HepG2 (cell line): ENCODE measurements around the gene PPIL6. TPM values are rescaled to one million over a fixed set of nuclear protein-coding genes. Genes with fewer than 3 reads are reported as not detected.

ENCODE experiments used
- ATAC-seq: fragments of 200-7000 bp; cut with Tn5 transposase; 3 replicates; pipeline ENCODE4 v1.9.1; 2020; ENCODE audit warnings: mild to moderate bottlenecking, moderate library complexity
- BruUV-seq: library from RNA; stranded (reverse); fragments of 400-500 nt; replicated peaks from 2 replicates; lab custom pipeline; 2021; lab: Mats Ljungman, UMichigan
- CTCF ChIA-PET: fragments of 300-600 bp; formaldehyde crosslinking; extraction: SDS; loops from one replicate; lab custom pipeline; 2021; ENCODE audit warnings: low total read pairs, inconsistent platforms, low intra/inter-chr PET ratio; lab: Yijun Ruan, JAX
- POLR2A ChIA-PET: fragments of 350-600 bp; sonication (Branson Sonifier 250); formaldehyde crosslinking; loops from one replicate; lab custom pipeline; 2020; ENCODE audit warnings: antibody characterized with exemption, inconsistent platforms; lab: Yijun Ruan, JAX
- DNase-seq: peaks from one replicate; pipeline ENCODE4 v3.0.0-alpha.2; 2015; ENCODE audit warnings: low spot score
- FAIRE-seq: peaks from 3 replicates; lab custom pipeline; 2011; peaks lifted over from hg19 to GRCh38; lab: Jason Lieb, UNC
- H2AFZ ChIP-seq: one replicate; pipeline ENCODE4 v1.6.1; 2011; ENCODE audit warnings: low read length, inconsistent platforms
- H3K27ac ChIP-seq: fragments of 300-600 bp; 3 replicates; pipeline ENCODE4 v1.8.0; 2011; ENCODE audit warnings: mixed run types, mild to moderate bottlenecking, mixed read lengths, low read length, inconsistent platforms; ENCODE audit not compliant: insufficient read depth; ENCODE audit errors: extremely low read length
- H3K27me3 ChIP-seq, 2 experiments: fragments of 200-600 bp in 1 of 2; 2 replicates in 1 of 2; 3 replicates in 1 of 2; pipeline versions ENCODE4 v1.6.0 to v1.8.0; 2011; ENCODE audit warnings: low read length in 2 of 2, mild to moderate bottlenecking in 2 of 2, moderate library complexity in 2 of 2, inconsistent platforms in 1 of 2; ENCODE audit not compliant: insufficient read depth in 2 of 2, control insufficient read depth in 1 of 2
- H3K36me3 ChIP-seq, 2 experiments: fragments of 200-600 bp in 1 of 2; replicated peaks in 1 of 2; 2 replicates in 1 of 2; 3 replicates in 1 of 2; pipeline versions ENCODE4 v1.5.1 to v1.8.0; 2011; ENCODE audit warnings: low read length in 2 of 2, inconsistent platforms in 1 of 2; ENCODE audit not compliant: insufficient read depth in 2 of 2, control insufficient read depth in 1 of 2
- H3K4me1 ChIP-seq: 2 replicates; pipeline ENCODE4 v1.5.1; 2012; ENCODE audit warnings: low read length, inconsistent platforms; ENCODE audit not compliant: insufficient read depth
- H3K4me2 ChIP-seq: 2 replicates; pipeline ENCODE4 v1.6.0; 2011; ENCODE audit warnings: low read depth, low read length, inconsistent platforms
- H3K4me3 ChIP-seq, 3 experiments: fragments of 200-600 bp in 1 of 3; sonication (generic), shearing (Covaris generic) in 1 of 3; replicated peaks in 1 of 3; 2 replicates each; pipeline ENCODE4 v1.5.1; 2011 to 2016; ENCODE audit warnings: low read length in 3 of 3, inconsistent platforms in 2 of 3, low read depth in 2 of 3, mild to moderate bottlenecking in 2 of 3, control low read depth in 1 of 3, mixed read lengths in 1 of 3; ENCODE audit not compliant: insufficient read depth in 1 of 3
- H3K79me2 ChIP-seq: one replicate; pipeline ENCODE4 v1.6.1; 2011; ENCODE audit warnings: low read length, inconsistent platforms; ENCODE audit not compliant: insufficient read depth
- H3K9ac ChIP-seq: 2 replicates; pipeline ENCODE4 v1.6.0; 2011; ENCODE audit warnings: mild to moderate bottlenecking, low read depth, low read length, inconsistent platforms; ENCODE audit not compliant: insufficient read depth
- H3K9me3 ChIP-seq: 2 replicates; pipeline ENCODE4 v1.5.1; 2012; ENCODE audit warnings: mild to moderate bottlenecking, low read length
- H4K20me1 ChIP-seq: 2 replicates; pipeline ENCODE4 v1.6.0; 2011; ENCODE audit warnings: inconsistent platforms, mild to moderate bottlenecking, low read length, moderate library complexity; ENCODE audit not compliant: insufficient read depth
- ATM ChIP-seq: fragments of 450-650 bp; IDR thresholded peaks from 2 replicates; pipeline ENCODE4 v1.7.1; 2017; ENCODE audit warnings: mild to moderate bottlenecking, borderline replicate concordance
- CBX1 ChIP-seq: IDR thresholded peaks from one replicate; pipeline ENCODE4 v1.6.1; 2016; ENCODE audit warnings: antibody characterized with exemption, low read depth
- CENPX ChIP-seq: sonication (generic); formaldehyde crosslinking; IDR thresholded peaks from 2 replicates; pipeline ENCODE4 v1.9.0; 2021; ENCODE audit warnings: mild to moderate bottlenecking, missing genetic modification reagents, moderate library complexity
- MYNN ChIP-seq: sonication (generic); formaldehyde crosslinking; IDR thresholded peaks from 2 replicates; pipeline ENCODE4 v1.4.0; 2020; ENCODE audit warnings: mild to moderate bottlenecking, low read depth, missing genetic modification reagents
- RNF2 ChIP-seq: fragments of 450-650 bp; conservative IDR thresholded peaks from 2 replicates; pipeline ENCODE4 v1.6.1; 2016; ENCODE audit warnings: low read depth
- SIX1 ChIP-seq: sonication (generic); formaldehyde crosslinking; IDR thresholded peaks from 2 replicates; pipeline ENCODE4 v1.4.0; 2020; ENCODE audit warnings: missing genetic modification reagents, borderline replicate concordance
- TAF1 ChIP-seq: sonication (generic); formaldehyde crosslinking; IDR thresholded peaks from 2 replicates; pipeline ENCODE4 v1.4.0; 2020; ENCODE audit warnings: missing genetic modification reagents
- ZFP82 ChIP-seq: sonication (generic); formaldehyde crosslinking; IDR thresholded peaks from 2 replicates; pipeline ENCODE4 v1.5.1; 2020; ENCODE audit warnings: mild to moderate bottlenecking, missing genetic modification reagents, borderline replicate concordance
- ZNF292 ChIP-seq: sonication (generic); formaldehyde crosslinking; IDR thresholded peaks from 2 replicates; pipeline ENCODE4 v1.8.1; 2022; ENCODE audit warnings: mild to moderate bottlenecking, low read depth, missing genetic modification reagents, borderline replicate concordance
- WGBS: methylation state at CpG from one replicate; pipeline ENCODE4 v1.1.6; 2017; ENCODE audit warnings: low lambda C conversion rate; 5-methylcytosine and 5-hydroxymethylcytosine counted together
- in situ Hi-C: cut with HindIII; loops from 2 replicates; pipeline ENCODE4 v1.10.0; 2017; ENCODE audit warnings: low pct_unique_long_range_greater_than_20kb; ENCODE audit not compliant: extremely low pct_ligation_motif_present
- intact Hi-C: fragments of 100-400 bp; cut with micrococcal nuclease; formaldehyde crosslinking; loops from one replicate; pipeline ENCODE4 v1.10.0; 2022; ENCODE audit not compliant: unreplicated experiment
- polyA plus RNA-seq, 8 experiments: library from polyadenylated mRNA; depleted of rRNA in 3 of 8; stranded (reverse) in 7 of 8; unstranded in 1 of 8; fragments of >200 nt; fragmentation: Illumina TruSeq in 4 of 8; extraction: Trizol in 4 of 8; gene quantifications; 2 replicates each; pipeline versions ENCODE4 v1.2.1 to v1.2.3, GENCODE V29; 2011 to 2016; ENCODE audit warnings: low read depth in 4 of 8, missing spikeins in 1 of 8, mixed read lengths in 1 of 8; ENCODE audit not compliant: insufficient read depth in 1 of 8
- total RNA-seq, 5 experiments: library from RNA; depleted of rRNA; stranded (reverse); fragments of >200 nt; fragmentation: Illumina TruSeq; extraction: Trizol; gene quantifications; 2 replicates each; pipeline ENCODE4 v1.2.3, GENCODE V29; 2016; ENCODE audit warnings: low read depth in 1 of 5
- TF ChIP-seq, protein P1 (sequence below): sonication (generic); formaldehyde crosslinking; conservative IDR thresholded peaks from 2 replicates; pipeline ENCODE4 v1.8.0; 2022; ENCODE audit warnings: low read depth, missing genetic modification reagents
- TF ChIP-seq, protein P2 (sequence below): sonication (generic); formaldehyde crosslinking; IDR thresholded peaks from 2 replicates; pipeline ENCODE4 v1.8.1; 2023; ENCODE audit warnings: mild to moderate bottlenecking, missing genetic modification reagents
- TF ChIP-seq, protein P3 (sequence below): sonication (generic); formaldehyde crosslinking; IDR thresholded peaks from 2 replicates; pipeline ENCODE4 v1.4.0; 2020; ENCODE audit warnings: mild to moderate bottlenecking, missing genetic modification reagents, borderline replicate concordance

PPIL6 gene
- total and polyA plus RNA-seq, 2 of the 13 experiments (the other 11 are each of a cell fraction or from before 2014, with no cell fraction given), result 0.22 to 0.46 TPM

DNA sequence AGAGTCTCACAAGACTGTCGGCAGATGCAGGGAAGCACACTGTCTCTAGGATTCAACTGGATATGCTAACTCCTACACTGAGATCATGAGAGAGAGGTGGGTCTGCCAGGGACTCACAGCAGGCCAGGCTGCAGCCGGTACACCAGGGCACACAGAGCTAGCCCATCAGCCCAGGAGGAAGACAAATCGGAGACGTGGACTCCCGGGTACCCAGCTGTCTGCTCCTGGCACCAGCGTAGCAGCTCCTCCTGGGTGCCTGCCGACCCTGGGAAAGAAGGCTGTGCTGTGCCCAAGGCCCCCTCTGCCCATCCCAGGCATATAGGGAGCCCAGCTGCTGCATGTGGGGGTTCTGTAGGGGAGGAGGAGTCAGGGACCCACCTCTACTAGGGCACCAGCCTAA is 8.2 kb upstream of the PPIL6 start:
- WGBS, result no CpG with 5 or more reads among the region's 7 CpGs
- FAIRE-seq, result no peak
- Histone ChIP-seq H3K4me1 (no peaks in the 10 kb centered on the region), H4K20me1 (no peaks in the 10 kb centered on the region), H3K4me2 (no peak overlapping the region), H3K4me3 (no peak overlapping the region), H3K36me3 (peaks cover 0 to under 1% of the 10 kb centered on the region in 2 experiments; a peak in 2 of 5 replicates), H3K27me3 (no peaks in the 10 kb centered on the region), H3K9me3 (no peaks in the 10 kb centered on the region), H2AFZ (no peak overlapping the region), H3K79me2 (no peaks in the 10 kb centered on the region), H3K27ac (no peak overlapping the region), H3K9ac (no peak overlapping the region)
- POLR2A ChIA-PET, result interaction anchor here (1.3 kb wide), 1 partner anchor 64 kb away, joined by 4 read pairs; no protein-coding TSS in a partner anchor
- in situ Hi-C loops (no loop called here), intact Hi-C loops (no loop called here)
- no peak for DNase-seq
- TF ChIP-seq RNF2, result no peak
- no peak for TF ChIP-seq SIX1 (CRISPR knock-in tag)
- TF ChIP-seq ATM, result no peak
- TF ChIP-seq ZNF292 (CRISPR knock-in tag), result no peak
- no peak for TF ChIP-seq TAF1 (CRISPR knock-in tag)
- TF ChIP-seq, protein P1, sequence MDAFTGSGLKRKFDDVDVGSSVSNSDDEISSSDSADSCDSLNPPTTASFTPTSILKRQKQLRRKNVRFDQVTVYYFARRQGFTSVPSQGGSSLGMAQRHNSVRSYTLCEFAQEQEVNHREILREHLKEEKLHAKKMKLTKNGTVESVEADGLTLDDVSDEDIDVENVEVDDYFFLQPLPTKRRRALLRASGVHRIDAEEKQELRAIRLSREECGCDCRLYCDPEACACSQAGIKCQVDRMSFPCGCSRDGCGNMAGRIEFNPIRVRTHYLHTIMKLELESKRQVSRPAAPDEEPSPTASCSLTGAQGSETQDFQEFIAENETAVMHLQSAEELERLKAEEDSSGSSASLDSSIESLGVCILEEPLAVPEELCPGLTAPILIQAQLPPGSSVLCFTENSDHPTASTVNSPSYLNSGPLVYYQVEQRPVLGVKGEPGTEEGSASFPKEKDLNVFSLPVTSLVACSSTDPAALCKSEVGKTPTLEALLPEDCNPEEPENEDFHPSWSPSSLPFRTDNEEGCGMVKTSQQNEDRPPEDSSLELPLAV (CRISPR knock-in tag), result no peak
- TF ChIP-seq, protein P2, sequence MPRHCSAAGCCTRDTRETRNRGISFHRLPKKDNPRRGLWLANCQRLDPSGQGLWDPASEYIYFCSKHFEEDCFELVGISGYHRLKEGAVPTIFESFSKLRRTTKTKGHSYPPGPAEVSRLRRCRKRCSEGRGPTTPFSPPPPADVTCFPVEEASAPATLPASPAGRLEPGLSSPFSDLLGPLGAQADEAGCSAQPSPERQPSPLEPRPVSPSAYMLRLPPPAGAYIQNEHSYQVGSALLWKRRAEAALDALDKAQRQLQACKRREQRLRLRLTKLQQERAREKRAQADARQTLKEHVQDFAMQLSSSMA (CRISPR knock-in tag), result no peak
- no peak for TF ChIP-seq CENPX (CRISPR knock-in tag)
- no peak for TF ChIP-seq MYNN (CRISPR knock-in tag)
- no peak for TF ChIP-seq CBX1
- TF ChIP-seq ZFP82 (CRISPR knock-in tag), result no peak
- TF ChIP-seq, protein P3, sequence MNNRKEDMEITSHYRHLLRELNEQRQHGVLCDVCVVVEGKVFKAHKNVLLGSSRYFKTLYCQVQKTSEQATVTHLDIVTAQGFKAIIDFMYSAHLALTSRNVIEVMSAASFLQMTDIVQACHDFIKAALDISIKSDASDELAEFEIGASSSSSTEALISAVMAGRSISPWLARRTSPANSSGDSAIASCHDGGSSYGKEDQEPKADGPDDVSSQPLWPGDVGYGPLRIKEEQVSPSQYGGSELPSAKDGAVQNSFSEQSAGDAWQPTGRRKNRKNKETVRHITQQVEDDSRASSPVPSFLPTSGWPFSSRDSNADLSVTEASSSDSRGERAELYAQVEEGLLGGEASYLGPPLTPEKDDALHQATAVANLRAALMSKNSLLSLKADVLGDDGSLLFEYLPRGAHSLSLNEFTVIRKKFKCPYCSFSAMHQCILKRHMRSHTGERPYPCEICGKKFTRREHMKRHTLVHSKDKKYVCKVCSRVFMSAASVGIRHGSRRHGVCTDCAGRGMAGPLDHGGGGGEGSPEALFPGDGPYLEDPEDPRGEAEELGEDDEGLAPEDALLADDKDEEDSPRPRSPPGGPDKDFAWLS (CRISPR knock-in tag), result no peak
- CTCF ChIA-PET, result no interaction called here
- ATAC-seq, result no peak; the same call in 2 of the 3 replicates
- no TSS peak for BruUV-seq
